ENCODE data around the gene VTI1A.

The VTI1A gene

DNA sequence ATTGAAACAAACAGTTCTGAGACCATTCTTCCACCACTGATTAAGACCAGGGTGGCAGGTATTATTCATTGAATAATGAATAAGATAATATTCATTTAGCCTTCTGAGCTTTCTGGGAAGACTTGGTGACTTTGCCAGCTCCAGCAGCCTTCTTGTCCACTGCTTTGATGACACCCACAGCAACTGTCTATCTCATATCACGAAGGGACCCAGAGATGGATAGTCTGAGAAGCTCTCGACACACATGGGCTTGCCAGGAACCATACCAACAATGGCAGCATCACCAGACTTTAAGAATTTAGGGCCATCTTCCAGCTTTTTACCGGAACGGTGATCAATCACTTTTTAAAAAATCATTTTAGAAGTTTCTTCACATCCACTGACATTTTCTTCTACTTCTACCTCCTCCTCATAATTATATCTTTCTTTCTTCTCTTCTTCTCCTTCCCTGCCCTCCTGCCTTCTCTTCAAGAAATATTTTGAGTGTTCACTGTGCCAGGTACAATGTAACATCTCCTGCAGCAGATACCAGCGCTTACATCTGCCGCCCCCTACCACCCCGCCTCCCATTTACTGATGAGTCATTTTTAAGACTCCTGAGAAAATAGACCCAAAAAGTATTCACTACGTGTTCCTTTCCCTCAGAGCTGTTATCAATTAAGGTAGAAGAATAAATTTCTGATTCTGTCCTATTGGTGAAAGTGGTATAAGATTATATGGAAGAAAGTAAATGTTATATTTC is 101.7 kb downstream of the VTI1A start:
- no peak for DNase-seq

DNA sequence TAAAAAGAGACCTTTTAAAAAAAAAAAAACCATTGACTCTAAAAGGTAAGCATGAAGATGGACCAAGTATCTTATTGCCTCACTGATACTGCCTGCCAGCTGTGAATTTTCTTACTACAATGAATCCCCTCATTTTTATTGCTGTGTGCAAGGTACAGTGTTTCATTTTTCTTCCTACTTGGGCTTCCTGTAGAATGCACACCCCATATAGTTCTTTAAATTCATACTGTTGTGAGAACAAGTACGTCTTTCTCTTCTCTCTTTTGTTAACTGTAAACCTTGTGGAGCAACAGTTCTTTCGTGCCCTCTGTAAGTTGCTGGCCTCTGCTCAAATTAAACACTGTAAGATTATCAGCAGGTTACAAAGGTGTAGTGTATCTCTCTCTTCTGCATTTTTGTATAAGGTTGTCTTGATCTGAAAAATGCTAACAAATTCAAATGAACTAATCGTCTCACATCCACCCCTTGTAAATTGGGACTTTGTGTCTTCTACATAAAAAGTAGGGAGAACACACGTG is 105.6 kb downstream of the VTI1A start:
- no peak for DNase-seq

DNA sequence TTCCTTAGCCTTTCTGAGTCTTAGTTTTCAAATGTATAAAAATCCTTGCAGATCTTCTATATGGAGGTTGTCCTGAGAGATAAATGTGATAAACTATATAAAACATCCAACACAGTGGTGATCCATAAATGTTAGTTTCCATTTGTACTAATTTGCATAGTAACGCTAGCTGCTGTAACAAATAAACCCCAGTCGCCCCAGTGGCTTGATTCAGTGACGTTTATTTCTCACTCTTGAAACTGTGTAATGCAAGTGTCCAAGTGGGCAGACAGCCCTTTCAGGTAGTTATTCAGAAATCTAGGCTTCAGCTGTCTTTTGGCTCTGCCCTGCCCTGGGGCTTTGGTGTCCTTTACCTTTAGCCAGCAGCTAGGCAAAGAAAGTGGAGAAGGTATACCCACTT is 106.3 kb downstream of the VTI1A start:
- DNase-seq, result no peak

DNA sequence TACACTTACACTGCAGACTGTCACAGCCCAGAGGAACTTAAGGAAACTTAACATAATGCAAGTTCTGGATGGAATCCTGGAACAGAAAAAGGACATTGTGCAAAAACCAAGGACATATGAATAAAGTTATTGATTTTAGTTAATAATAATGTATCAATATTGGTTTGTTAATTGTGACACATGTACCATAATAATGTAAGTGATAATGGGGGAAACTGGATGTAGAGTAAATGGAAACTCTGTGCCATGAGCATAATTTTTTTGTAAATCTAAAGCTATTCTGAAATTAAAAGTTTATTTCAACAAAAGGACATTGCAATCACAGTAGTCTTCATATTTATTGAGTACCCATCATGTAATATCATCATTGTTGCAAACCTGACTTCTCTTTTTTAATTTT is 107.2 kb downstream of the VTI1A start:
- no peak for DNase-seq

DNA sequence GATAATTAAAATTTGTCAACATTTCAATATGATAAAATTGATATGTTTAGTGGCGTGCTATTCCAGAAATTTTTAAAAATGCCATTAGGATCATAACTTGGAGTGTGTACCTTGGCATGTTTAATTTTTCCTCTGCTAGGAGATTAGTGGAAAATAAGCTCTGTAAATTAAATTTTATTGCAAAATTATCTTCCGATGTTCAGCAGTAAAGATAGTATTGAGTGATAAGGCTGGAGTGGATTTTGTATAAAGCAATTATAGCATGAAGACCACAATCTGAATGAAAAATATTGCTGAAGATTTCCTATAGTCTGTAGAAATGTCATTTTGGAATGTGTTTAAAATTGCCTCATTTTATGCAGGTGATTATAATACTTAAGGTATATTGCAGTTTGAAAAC is 110.2 kb downstream of the VTI1A start:
- no peak for DNase-seq

DNA sequence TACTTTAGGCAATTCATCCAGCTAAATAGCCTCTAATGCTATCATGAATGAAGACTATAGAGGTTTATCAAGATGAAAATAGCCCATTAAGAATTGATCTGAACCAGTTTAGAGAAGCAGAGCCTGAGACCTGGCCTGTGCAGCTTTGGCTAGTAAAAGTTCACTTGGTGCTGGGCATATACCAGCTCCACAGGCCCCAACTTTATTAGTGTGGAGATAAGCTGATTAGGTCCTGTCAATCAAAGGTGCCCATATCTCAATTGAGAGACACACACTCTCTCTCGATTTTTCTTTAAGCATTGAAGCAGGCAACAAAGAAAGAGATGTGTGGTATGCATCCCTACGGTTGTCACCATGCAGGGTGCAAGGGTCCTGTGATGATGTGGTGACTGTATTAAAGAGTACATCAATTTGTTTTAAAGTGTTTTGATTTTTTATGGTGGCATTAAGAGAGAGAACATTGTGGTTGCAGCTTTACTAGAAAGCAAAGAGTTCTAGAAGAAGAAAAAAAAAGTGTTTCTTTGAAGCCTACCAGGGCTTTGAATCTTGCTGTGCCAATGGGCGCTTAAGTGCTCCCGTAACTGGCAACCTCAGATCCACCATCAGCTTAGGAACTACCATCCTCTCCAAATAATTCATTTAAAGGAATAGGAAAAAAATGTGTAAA is 111.6 kb downstream of the VTI1A start:
- DNase-seq, result no peak

DNA sequence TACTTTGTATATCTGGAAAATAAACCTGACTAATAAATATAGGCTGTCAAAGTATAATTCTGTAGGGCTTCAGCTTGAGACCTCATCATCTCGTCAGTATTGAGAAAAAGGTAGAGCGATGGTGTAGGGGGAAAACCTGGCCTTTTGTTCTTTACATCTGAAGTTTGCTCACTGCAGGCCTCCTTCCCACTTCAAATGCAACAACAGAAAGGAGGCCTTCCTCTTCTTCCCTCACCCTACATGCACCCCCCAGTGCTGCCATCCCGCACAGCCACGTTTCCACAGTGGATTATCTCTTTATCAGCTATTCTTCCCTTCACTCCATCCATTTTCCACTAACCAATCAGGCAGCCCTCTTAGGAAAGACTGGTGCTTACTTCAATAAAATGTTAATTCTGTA is 112.3 kb downstream of the VTI1A start:
- DNase-seq, result no peak

DNA sequence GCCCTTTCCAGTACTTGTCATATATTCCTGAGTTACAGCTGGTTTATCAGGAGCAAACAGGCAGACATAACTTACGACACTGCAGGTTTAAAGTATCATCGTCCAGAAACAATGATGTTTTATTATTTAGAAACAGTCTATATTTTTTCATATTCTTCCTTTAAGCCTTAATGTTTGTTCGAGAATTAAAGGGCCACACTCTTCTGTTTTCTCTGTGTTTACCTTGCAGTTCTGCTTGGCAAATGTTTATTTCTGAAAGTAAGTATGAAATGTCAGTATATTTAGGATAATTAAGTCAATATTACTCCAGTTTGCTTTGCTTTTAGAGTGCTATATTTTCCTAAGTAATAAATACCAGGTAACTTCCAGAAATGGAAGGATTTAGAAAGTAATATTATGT is 115.1 kb downstream of the VTI1A start:
- no peak for DNase-seq

DNA sequence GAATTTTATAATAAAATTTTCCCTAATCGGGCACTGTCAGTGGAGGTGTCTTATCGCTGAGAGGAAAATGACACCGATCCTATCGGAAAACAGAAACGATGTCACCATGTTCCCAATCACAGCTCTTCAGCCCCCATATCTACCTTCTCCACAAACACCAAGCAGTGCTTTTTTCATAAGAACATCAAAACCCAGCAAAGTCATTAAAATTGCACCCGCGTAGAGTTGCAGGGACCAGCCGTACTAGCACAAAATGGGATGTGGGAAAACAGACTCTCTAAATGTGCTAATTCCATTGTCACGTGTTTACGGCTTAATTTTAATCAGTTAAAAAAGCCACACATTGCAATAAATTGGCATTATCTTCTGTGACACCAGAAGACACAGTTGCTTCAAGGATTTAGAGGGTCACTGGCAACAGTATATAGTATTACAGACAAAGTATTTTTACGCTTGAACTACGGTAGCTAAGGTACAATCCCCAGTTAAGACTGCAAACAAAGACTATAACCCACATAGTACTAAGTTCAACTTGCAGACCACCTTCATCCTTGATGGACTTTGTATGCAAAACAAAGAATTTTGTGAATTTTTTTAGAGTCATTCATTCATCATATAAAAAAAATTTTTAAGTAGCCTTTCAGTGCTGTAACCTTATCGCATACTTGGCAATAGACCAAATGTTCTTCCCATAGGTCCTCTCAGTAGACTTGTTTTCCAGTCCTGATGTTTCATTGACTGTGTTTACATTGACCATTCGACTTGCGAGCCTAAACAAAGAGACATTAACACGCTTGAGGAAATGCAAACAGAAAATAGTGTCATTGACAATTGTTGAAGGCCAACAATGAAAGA is 116.0 kb downstream of the VTI1A start:
- no peak for DNase-seq

DNA sequence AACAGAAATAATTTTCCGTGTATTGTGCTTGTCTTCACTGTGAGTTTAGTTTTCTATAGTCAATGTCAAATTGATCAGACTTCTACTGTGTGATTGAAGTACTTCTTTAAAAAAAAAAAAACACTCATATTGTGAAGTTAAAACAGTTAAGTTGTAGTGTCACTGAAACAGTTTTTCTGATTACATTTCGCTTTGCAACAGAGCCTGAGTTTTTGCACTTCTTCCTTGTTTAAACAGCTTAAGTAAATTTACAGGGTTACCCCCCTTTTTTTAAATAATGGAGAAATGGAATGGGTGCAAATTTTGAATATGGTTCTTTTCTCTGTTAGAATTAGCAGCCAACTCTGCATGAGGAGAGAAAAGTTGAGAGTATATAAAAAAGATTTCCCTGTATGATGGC is 117.3 kb downstream of the VTI1A start:
- no peak for DNase-seq

DNA sequence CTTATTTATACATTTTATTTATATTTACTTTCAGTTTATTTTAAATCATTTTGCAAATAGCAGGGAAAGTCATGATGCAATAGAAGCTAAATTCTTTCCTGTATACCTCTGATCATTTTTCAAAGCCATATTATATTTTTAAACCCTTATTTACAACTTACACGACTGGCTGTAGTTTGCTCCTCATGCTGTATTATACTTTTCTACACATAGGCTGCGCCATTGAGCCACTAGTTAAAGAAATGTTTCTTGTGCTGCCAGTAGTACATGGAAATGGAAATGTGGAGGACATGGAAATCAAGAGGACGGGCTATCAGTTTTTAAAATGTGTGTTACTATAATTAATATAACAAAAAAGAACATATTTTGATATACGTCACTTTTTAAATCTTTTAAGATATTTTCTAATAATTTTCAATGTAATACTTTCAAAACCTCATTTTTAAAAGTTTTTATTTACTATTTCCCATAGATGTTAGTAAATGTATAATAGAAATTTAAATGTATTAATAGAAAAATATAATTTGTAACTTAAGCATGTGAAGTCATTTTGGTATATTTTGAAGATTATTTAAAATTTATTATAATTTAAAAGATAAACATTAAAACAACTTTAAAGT is 118.5 kb downstream of the VTI1A start:
- DNase-seq, result no peak

DNA sequence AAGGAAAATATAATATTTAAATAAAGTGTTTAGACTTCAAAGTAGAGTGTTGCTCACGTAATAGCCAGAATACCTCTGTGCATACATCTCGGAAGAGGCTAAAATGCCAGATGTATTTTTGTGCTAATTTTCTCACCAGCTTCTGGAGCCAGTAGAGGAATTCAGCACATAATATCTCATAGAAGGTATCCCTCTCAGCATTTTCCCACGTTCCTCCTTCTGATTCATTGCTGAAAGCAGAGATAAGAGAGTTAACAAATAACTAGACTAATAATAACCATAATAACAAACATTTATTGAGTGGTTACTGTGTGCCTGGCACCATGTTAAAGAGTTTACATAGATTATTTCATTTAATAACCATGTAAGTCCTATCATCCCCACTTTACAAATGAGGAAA is 123.6 kb downstream of the VTI1A start:
- DNase-seq, result no peak

DNA sequence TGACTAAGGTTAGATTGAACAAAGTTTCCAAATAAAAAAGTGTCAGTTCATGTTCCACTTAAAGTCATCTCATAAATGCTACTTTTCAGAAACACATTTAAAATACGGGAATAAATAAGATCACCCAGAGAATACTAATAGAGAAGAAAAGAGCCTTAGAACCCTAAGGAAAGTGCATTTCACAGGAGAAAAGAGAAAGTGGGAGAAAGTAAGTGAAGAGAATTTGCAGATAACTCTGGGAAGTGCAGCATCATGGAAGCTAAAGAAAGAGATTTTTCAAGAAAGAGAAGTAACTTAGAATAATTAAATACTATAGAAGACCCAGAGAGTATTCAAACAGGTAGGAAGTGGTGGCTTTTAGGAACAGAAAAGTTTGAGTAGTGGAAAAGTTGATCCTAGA is 132.6 kb downstream of the VTI1A start:
- no peak for DNase-seq

DNA sequence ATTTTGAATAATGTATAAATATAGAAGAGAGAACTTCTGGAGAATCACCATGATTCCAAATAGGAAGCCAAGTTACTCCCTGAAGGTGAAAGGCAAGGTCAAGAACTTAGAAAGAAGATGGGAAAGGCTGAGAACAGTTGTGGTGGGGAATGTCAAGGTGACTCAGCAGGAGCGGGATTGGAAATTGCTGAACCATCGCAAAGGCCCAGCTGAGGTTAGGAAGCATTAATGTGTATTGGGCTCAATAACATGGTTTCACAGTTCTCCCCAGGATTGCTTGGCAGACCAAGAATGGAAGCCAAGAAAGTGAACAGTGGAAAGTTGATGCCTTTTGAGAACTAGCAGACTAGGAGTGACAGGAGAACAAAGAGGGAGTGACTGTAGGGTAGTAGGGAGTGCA is 133.3 kb downstream of the VTI1A start:
- DNase-seq, result no peak

DNA sequence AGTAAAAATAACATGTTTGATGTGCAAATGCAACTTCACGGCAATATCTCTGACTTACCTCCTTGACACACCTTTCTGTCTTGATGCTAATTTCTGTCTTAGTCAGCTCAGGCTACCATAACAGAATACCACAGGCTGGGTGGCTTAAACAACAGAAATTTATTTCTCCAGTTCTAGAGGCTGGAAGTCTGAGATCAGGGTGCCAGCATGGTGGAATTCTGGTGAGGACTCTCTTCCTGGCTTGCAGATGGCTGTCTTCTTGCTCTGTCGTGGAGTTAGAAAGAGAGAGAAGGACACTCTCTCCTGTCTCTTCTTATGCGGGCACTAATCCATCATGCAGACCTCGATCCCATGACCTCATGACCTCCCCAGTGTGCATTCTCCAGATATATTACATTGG is 134.9 kb downstream of the VTI1A start:
- no peak for DNase-seq

DNA sequence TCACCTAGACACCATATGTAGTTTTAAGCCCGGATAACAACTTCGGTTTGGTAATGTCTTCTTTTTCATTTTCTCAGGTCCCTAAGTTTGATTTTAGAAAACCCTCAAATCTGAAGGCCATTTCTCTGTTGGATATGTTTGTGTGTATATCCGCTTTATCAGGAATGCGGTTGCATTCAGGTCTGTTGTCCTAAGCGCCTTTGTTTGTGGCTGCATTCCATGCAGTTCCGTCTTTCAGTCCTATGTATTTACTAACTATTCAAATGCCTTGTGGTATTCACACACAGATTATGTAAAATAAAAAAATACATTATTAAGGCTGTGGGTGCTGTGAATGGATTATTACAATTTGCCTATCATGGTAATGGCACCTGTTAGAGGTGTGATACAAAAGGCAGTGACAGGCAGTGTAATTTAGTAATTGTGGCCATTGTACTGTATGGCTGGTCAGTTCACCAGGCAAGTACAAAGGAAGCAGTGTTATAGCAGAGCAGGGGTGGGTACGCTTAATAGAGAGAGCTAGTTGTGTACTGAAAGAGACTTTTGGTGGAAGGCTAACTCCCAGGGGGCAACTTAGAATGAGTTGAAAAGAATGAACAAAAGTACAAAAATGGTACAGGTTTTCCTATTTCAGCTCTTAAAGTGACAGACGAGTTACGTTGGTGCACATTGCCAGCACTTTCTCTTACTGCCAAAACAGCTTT is 136.4 kb downstream of the VTI1A start:
- no peak for DNase-seq

DNA sequence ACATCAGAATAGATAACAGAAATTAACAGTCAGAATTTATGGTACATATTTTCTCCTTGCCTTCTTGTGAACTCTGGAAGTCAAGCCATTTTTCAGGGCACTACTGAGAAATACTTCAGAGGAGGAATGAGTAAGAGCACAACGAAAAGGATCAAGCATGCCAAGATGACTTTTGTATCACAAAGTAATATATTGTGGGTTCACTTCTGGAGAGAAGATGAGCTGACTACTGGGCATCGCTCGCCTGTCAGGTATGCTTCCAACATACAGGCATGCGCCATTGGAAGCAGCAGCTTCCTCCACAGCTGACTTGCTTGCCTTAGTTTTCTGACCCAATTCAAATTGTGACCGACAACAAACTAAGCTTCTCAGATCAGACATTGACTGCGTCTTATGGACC is 137.3 kb downstream of the VTI1A start:
- DNase-seq, result no peak

DNA sequence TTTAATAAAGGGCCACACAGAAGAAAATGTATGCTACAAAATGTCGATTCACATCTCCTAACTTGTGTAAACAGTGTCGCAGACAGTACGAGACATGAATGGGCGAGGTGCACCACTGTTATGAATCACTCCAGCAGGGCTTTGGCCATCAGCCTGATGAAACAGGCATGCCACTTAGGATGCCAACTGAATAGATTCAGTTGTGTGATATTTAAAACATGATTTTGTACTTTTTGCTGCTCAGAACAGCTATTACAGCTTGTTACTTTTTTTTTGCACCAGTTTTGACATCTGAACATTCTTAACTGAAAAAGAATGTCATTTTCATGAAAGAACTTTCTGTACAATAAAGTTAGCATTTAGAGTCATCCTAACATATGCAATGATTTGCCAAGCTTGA is 138.1 kb downstream of the VTI1A start:
- DNase-seq, result no peak

DNA sequence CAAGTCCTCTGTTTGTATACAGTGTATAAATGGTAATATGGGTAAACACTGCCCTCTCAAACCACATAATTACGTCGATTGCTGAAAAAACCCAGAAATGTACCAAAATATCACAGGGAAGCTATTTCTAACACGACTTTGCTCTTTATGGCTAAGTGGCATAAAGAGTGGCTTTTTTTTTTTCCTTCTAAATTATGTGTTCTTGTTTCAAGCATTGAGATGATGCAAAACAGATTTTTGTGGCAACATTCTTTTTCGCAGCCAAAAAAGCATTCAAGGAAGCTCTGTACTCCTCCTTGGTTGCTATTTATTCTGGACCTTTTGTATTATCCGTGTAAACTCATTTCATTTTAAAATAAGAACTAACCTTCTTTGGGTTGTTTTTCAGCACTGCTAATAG is 138.9 kb downstream of the VTI1A start:
- no peak for DNase-seq

DNA sequence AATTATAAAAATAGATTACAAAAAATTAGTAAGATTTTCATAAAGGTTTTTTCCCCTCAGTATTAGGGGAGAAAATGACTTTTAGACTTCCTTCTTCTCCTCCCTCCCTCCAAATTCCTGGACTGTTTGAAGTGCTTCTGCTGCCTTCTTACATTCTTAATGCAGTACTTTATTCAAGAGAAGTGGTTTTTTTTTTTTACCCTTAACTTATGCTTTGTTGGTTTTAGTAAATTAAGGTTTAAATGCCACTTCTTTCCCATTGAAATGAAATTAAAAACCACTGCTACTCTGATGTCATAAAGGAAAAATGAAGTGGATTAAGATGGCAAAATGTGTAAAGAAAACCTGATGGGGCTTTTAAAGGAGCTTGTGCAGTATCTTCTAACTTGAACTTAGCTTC is 140.7 kb downstream of the VTI1A start:
- DNase-seq, result no peak

DNA sequence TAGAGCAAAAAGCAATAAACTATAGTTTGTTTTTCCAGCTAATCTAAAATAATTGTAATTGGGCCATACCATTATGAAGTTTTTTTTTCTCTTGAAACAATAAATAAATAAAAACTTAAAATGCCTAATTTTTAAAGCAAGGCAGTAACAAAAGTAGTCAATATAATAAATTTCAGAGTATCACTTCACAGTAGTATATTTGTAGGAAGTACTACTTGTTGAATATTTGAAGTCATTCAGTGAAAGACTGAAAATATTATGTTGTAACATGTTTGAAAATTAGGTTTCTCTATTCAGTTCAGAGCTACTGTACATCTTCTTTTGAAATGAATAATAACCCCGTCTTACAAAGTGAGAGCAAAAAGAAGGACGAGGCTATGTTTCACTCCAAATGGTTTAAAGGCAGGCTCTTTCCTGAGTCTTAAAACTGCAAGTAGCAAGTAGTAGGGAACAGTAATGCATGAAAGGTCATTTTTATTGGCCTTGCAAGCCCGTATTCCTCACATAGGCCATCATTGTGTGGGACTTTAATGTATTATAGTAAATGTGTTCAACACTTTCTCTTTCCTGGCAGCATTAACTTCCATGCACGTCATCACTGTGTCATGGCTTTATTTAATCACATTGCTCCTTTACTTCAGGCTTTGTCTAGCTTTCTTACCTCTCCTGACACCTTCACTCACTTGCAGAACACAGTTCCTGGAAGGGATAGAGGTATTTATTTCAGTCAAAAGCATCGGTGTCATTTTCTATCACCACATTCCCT is 141.4 kb downstream of the VTI1A start:
- no peak for DNase-seq

DNA sequence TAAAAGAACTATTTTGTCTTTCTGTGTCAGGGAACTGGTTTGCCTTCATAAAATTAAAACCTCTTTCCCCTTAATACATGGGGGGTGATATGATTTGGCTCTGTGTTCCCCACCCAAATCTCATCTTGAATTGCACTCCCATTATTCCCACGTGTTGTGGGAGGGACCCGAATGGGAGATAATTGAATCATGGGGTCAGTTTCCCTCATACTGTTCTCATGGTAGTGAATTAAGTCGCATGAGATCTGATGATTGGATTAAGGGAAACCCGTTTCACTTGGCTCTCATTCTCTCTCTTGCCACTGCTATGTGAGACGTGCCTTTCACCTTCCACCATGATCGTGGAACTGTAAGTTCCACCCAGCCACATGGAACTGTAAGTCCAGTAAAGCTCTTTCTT is 142.1 kb downstream of the VTI1A start:
- DNase-seq, result no peak

All from stimulated activated CD4-positive, alpha-beta T cell treated with anti-CD3 and anti-CD28 coated beads, Interleukin-2, amount 100 ng/mL, for 24 hours (primary cell).